Measurements from ENCODE around the gene SH3RF3. TPM values are rescaled to one million over a fixed set of nuclear protein-coding genes. Genes with fewer than 3 reads are reported as not detected.

The SH3RF3 gene
- total and polyA plus RNA-seq, 4 donors = 2.9 to 9.7 (median 8.6) TPM

DNA sequence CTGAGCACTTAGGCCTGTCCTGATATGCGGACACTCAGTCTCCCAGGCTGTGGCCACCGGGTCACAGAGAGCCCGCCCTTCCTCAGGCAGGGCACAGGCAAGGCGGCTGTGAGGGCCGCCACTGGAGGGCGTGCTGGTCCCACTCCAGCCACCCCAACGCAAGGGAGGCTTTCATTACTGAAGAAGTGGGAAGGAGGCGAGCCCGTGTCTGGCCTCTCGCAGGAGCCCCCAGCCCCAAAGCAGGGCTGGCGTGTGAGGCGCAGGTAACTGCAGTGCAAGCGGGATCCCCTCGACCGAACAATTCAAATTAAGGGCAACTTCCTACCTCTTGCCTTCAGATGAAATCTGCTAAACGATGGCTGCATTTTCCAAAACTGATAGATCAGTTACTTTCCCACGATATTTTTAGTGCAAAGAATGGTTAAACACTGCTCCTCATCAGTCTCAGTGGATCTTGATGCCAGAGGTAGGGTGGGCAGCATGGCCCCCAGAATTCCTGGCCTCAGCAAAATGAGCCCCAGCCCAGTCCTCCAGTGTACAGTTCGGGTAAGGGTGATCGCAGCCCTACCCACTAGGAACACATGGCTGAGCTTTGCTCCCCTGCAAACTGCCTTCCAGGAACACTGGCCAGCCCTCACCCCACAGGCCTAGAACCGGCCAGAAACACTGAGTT, 387.6 kb downstream of the SH3RF3 start:
- ATAC-seq (ENCODE audit: insufficient read depth, low FRiP score) = peak; percentile 61
- DNase-seq = peak in 2 of 3 donors; percentile 40 to 59
- Histone ChIP-seq H3K9ac (ENCODE audit: insufficient read depth in 1 of 2, low read length in 2 of 2) (no peak overlapping the region), H3K9me3 (ENCODE audit: control insufficient read depth in 4 of 4, insufficient read depth in 3 of 4, low read length in 3 of 4) (no peaks in the 10 kb centered on the region), H3K27me3 (ENCODE audit: control insufficient read depth in 3 of 3, insufficient read depth in 3 of 3, low read length in 2 of 3) (no peaks in the 10 kb centered on the region), H3K4me1 (ENCODE audit: control insufficient read depth in 5 of 5, insufficient read depth in 5 of 5, low read length in 5 of 5) (peaks cover 0 to 6% (median 0%) of the 10 kb centered on the region in 5 donors), H3K27ac (ENCODE audit: low read depth in 1 of 2, low read length in 1 of 2) (no peak overlapping the region), H3K4me3 (no peak overlapping the region), H3K36me3 (ENCODE audit: control insufficient read depth in 4 of 4, insufficient read depth in 4 of 4, low read length in 4 of 4) (no peaks in the 10 kb centered on the region)
- WGBS, 2 donors = 63 to 70% methylated on average over 20 of the region's 20 CpGs
- TF ChIP-seq, protein P1, sequence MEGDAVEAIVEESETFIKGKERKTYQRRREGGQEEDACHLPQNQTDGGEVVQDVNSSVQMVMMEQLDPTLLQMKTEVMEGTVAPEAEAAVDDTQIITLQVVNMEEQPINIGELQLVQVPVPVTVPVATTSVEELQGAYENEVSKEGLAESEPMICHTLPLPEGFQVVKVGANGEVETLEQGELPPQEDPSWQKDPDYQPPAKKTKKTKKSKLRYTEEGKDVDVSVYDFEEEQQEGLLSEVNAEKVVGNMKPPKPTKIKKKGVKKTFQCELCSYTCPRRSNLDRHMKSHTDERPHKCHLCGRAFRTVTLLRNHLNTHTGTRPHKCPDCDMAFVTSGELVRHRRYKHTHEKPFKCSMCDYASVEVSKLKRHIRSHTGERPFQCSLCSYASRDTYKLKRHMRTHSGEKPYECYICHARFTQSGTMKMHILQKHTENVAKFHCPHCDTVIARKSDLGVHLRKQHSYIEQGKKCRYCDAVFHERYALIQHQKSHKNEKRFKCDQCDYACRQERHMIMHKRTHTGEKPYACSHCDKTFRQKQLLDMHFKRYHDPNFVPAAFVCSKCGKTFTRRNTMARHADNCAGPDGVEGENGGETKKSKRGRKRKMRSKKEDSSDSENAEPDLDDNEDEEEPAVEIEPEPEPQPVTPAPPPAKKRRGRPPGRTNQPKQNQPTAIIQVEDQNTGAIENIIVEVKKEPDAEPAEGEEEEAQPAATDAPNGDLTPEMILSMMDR (IDR thresholded peaks at IDR 0.05; ENCODE audit: control extremely low read depth, extremely low read depth) = no peak

DNA sequence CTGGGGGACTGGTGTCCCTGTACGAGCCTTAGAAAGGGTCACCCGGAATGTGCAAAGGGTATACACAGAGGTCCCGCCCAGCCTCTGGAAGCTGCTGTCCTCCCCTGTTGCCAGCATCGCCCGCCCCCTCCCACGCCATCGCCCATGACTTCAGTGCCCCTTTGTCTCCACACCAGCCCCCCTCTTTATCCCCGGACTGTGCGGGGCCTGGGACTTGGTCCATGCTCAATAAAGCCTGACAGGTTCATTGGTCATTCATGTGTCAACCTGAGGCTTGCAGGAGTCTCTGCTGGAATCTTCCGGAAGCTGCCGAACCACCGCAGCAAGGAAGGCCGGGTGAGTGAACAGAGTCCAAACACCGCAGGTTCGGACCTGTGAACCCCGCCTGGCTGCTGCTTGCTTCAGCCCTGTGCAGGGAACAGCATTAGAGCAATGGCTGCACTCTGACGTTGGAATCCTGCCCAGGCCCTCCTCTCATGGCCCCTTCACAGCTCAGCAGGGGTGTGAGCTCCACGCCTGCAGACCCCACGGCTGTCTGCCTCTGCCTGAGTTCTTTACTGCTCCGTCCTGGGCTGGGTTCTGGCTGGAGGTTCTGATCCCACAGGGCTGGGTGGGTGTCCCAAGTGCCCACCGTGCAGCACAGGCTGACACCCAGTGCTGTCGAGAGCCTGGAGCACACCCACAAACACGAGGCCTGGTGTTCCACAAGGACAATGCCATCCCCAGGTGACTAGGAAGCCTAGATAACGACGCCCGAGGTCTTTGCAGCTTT, 388.3 kb downstream of the SH3RF3 start:
- TF ChIP-seq, protein P1 (IDR thresholded peaks at IDR 0.05; ENCODE audit: control extremely low read depth, extremely low read depth) = no peak
- H3K4me1 ChIP-seq (ENCODE audit: control insufficient read depth in 5 of 5, insufficient read depth in 5 of 5, low read length in 5 of 5) = peaks cover 0 to 6% (median 0%) of the 10 kb centered on the region in 5 donors
- H3K27ac ChIP-seq (ENCODE audit: low read depth in 1 of 2, low read length in 1 of 2) = no peak overlapping the region
- no peaks in the 10 kb centered on the region for H3K9me3 ChIP-seq (ENCODE audit: control insufficient read depth in 4 of 4, insufficient read depth in 3 of 4, low read length in 3 of 4)
- no peak for ATAC-seq (ENCODE audit: insufficient read depth, low FRiP score)
- no peaks in the 10 kb centered on the region for H3K27me3 ChIP-seq (ENCODE audit: control insufficient read depth in 3 of 3, insufficient read depth in 3 of 3, low read length in 2 of 3)
- H3K4me3 ChIP-seq = no peak overlapping the region
- no peaks in the 10 kb centered on the region for H3K36me3 ChIP-seq (ENCODE audit: control insufficient read depth in 4 of 4, insufficient read depth in 4 of 4, low read length in 4 of 4)
- peak in 1 of 3 donors; percentile 31 for DNase-seq
- WGBS, 2 donors = 86 to 93% methylated on average over 25 to 26 of the region's 26 CpGs
- H3K9ac ChIP-seq (ENCODE audit: insufficient read depth in 1 of 2, low read length in 2 of 2) = no peak overlapping the region

DNA sequence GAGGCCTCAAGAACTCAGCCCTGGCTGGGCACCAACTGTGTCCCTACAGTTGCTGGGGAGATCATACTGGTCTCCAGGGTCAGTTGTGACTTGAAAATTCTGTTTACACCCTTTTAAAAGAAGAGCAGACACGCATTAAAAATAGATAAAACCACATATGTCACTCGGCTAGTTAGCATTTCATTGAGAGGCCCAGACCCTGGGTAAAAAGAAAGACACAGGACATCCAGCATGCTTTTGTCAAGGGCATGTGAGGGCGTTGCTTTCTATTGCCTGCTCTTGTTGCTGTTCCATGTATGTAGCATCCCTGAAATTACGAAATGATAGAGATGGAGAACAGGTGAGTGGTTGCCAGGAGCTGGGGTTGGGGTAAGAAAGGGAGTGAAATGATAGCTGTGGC, 390.5 kb downstream of the SH3RF3 start:
- WGBS, 2 donors = 90 to 92% methylated on average over 4 of the region's 4 CpGs
- Histone ChIP-seq H3K4me1 (ENCODE audit: control insufficient read depth in 5 of 5, insufficient read depth in 5 of 5, low read length in 5 of 5) (peaks cover 0 to under 1% (median 0%) of the 10 kb centered on the region in 5 donors), H3K4me3 (no peak overlapping the region), H3K27ac (ENCODE audit: low read depth in 1 of 2, low read length in 1 of 2) (no peak overlapping the region), H3K36me3 (ENCODE audit: control insufficient read depth in 4 of 4, insufficient read depth in 4 of 4, low read length in 4 of 4) (no peaks in the 10 kb centered on the region), H3K9me3 (ENCODE audit: control insufficient read depth in 4 of 4, insufficient read depth in 3 of 4, low read length in 3 of 4) (no peaks in the 10 kb centered on the region), H3K9ac (ENCODE audit: insufficient read depth in 1 of 2, low read length in 2 of 2) (no peak overlapping the region), H3K27me3 (ENCODE audit: control insufficient read depth in 3 of 3, insufficient read depth in 3 of 3, low read length in 2 of 3) (no peaks in the 10 kb centered on the region)
- TF ChIP-seq, protein P1 (IDR thresholded peaks at IDR 0.05; ENCODE audit: control extremely low read depth, extremely low read depth) = no peak
- no peak for ATAC-seq (ENCODE audit: insufficient read depth, low FRiP score)
- no peak for DNase-seq

All from lung (tissue), 12 donors.